ENCODE results near the gene ZNF419.
"Not testable (repeated sequence)": the region's sequence is repeated elsewhere in the genome, so short reads cannot be mapped to it uniquely, and the experiment has no call there.

The ZNF419 gene

GRCh38 chr19:57487477-57488298 lies at the start of gene ZNF419:
Gene ZNF419, plus strand, starts transcription at chr19:57487750. Its CDS starts 201 bp downstream, at chr19:57487951.
- DNase-seq, result peak; percentile 43

- no peak for DNase-seq
These were observed 49.6 kb upstream of the ZNF419 start for GRCh38 chr19:57437931-57438330.

GRCh38 chr19:57438925-57439324 lies 48.6 kb upstream of the ZNF419 start:
- no peak for DNase-seq

- no peak for DNase-seq
These were observed 45.4 kb upstream of the ZNF419 start for GRCh38 chr19:57441979-57442752.

GRCh38 chr19:57443121-57443696 lies 44.3 kb upstream of the ZNF419 start:
- DNase-seq, result no peak

- no peak for DNase-seq
These were observed 35.2 kb upstream of the ZNF419 start for GRCh38 chr19:57452307-57452706.

GRCh38 chr19:57465680-57466381 lies 21.7 kb upstream of the ZNF419 start:
- DNase-seq, result no peak

- DNase-seq, result no peak
These were observed 21.1 kb upstream of the ZNF419 start for GRCh38 chr19:57466489-57466888.

GRCh38 chr19:57473646-57474045 lies 13.9 kb upstream of the ZNF419 start:
- no peak for DNase-seq

- peak; percentile 66 for DNase-seq
These were observed 10.2 kb upstream of the ZNF419 start, which contains the start of gene ZNF772 for GRCh38 chr19:57477191-57478008. Gene ZNF772, minus strand, starts transcription at chr19:57477566. Its CDS starts 257 bp downstream, at chr19:57477309.

- DNase-seq, result not testable (repeated sequence)
These were observed 722 bp downstream of the ZNF419 start for GRCh38 chr19:57488299-57488644.

GRCh38 chr19:57499332-57499679 lies 11.8 kb downstream of the ZNF419 start:
- not testable (repeated sequence) for DNase-seq

GRCh38 chr19:57499680-57500395 lies 12.3 kb downstream of the ZNF419 start, which contains the start of gene ZNF773:
Gene ZNF773, plus strand, starts transcription at chr19:57499938. Its CDS starts 143 bp downstream, at chr19:57500081.
- DNase-seq, result peak; percentile 49

- not testable (repeated sequence) for DNase-seq
These were observed 12.8 kb downstream of the ZNF419 start for GRCh38 chr19:57500400-57500799.

GRCh38 chr19:57506163-57506562 lies 18.6 kb downstream of the ZNF419 start:
- DNase-seq, result no peak

GRCh38 chr19:57511484-57511883 lies 23.9 kb downstream of the ZNF419 start:
- no peak for DNase-seq

- no peak for DNase-seq
These were observed 25.3 kb downstream of the ZNF419 start for GRCh38 chr19:57512845-57513244.

- no peak for DNase-seq
These were observed 27.7 kb downstream of the ZNF419 start for GRCh38 chr19:57515255-57515654.

- not testable (repeated sequence) for DNase-seq
These were observed 30.5 kb downstream of the ZNF419 start for GRCh38 chr19:57518021-57518420.

- peak; percentile 80 for DNase-seq
These were observed 39.8 kb downstream of the ZNF419 start, which contains the start of gene ZNF549 for GRCh38 chr19:57527136-57527881. Gene ZNF549, plus strand, starts transcription at chr19:57527356. Its CDS starts 218 bp downstream, at chr19:57527574.

All from NCI-H2081 treated with DMSO at 0.1 percent for 48 hours (cell line).